Measurements from ENCODE around the gene LBH.
"Not testable (repeated sequence)": the region's sequence is repeated elsewhere in the genome, so short reads cannot be mapped to it uniquely, and the experiment has no call there.

LBH gene

GRCh38 chr2:30268296-30268871 is 37.0 kb downstream of the LBH start:
- Mint-ChIP-seq H3K27me3 (no peaks in the 10 kb centered on the region), H3K4me3 (no peak overlapping the region), H3K4me1 (peaks cover 79% of the 10 kb centered on the region), H3K36me3 (no peaks in the 10 kb centered on the region), H3K9me3 (no peaks in the 10 kb centered on the region), H3K27ac (peak overlapping the region; percentile 39)
- ATAC-seq: no peak

GRCh38 chr2:30269114-30269770 is 37.9 kb downstream of the LBH start:
- not testable (repeated sequence) for H3K9me3 Mint-ChIP-seq, H3K4me3 Mint-ChIP-seq, H3K27me3 Mint-ChIP-seq, H3K36me3 Mint-ChIP-seq, ATAC-seq
- Mint-ChIP-seq H3K27ac (peak overlapping the region; percentile 39), H3K4me1 (peaks cover 85% of the 10 kb centered on the region)

DNA sequence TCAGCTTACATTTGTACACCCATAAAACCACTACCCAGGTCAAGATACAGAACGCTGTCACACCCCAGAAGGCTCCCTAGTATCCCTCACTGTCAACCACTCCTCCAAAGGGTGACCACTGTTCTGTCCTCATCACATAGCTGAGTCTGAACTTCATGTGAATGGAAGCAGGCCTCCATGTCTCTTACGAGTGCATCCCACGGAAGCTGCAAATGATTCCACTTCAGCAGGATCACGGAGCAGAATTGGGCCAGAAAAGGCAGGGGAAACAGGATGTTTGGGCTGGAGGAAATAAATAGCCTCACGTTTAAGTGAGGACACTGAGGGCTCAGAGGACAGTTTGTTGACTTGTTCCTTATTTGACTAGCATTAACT is 38.4 kb downstream of the LBH start:
- no peaks in the 10 kb centered on the region for H3K9me3 Mint-ChIP-seq
- no peak overlapping the region for H3K4me3 Mint-ChIP-seq
- H3K27ac Mint-ChIP-seq: peak overlapping the region; percentile 39

GRCh38 chr2:30270166-30270565 is 38.8 kb downstream of the LBH start:
- Mint-ChIP-seq H3K4me1 (peaks cover 88% of the 10 kb centered on the region), H3K4me3 (no peak overlapping the region), H3K36me3 (no peaks in the 10 kb centered on the region), H3K9me3 (no peaks in the 10 kb centered on the region), H3K27me3 (no peaks in the 10 kb centered on the region), H3K27ac (peak overlapping the region; percentile 66)
- ATAC-seq: no peak

More for the DNA sequence above, 38.4 kb downstream of the LBH start:
- peaks cover 89% of the 10 kb centered on the region for H3K4me1 Mint-ChIP-seq
- no peaks in the 10 kb centered on the region for H3K27me3 Mint-ChIP-seq
- no peaks in the 10 kb centered on the region for H3K36me3 Mint-ChIP-seq
- ATAC-seq: no peak

DNA sequence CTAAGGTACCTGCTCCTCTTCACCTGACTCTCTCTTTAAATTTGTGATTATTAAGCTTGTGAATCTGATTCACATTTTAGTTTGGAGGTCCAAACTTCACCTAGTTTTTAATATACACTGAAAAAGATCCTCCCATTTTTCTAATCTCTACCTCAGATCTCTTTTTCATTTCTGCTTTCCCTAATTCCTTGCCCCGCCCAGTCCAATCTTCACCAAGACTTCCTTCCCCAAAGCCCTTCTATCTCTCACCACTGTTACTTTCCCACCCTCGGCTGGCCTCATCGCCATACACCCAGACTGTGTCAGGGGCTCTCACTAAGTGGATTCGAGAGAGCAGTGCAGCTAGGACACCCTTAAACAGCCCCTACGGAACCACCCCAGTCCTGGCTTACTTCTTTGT is 40.0 kb downstream of the LBH start:
- Mint-ChIP-seq H3K9me3 (no peaks in the 10 kb centered on the region), H3K4me1 (peaks cover 82% of the 10 kb centered on the region), H3K36me3 (no peaks in the 10 kb centered on the region), H3K4me3 (no peak overlapping the region), H3K27ac (peak overlapping the region; percentile 66), H3K27me3 (no peaks in the 10 kb centered on the region)
- no peak for ATAC-seq

GRCh38 chr2:30272286-30272685 is 41.0 kb downstream of the LBH start:
- H3K27me3 Mint-ChIP-seq: no peaks in the 10 kb centered on the region
- no peak overlapping the region for H3K4me3 Mint-ChIP-seq
- no peaks in the 10 kb centered on the region for H3K36me3 Mint-ChIP-seq
- no peak for ATAC-seq
- H3K27ac Mint-ChIP-seq: peak overlapping the region; percentile 81
- no peaks in the 10 kb centered on the region for H3K9me3 Mint-ChIP-seq
- peaks cover 82% of the 10 kb centered on the region for H3K4me1 Mint-ChIP-seq

GRCh38 chr2:30272761-30273573 is 41.6 kb downstream of the LBH start:
- no peaks in the 10 kb centered on the region for H3K9me3 Mint-ChIP-seq
- H3K4me3 Mint-ChIP-seq: no peak overlapping the region
- H3K36me3 Mint-ChIP-seq: no peaks in the 10 kb centered on the region
- H3K27me3 Mint-ChIP-seq: no peaks in the 10 kb centered on the region
- peak overlapping the region; percentile 81 for H3K27ac Mint-ChIP-seq
- peaks cover 85% of the 10 kb centered on the region for H3K4me1 Mint-ChIP-seq
- peak; percentile 31 for ATAC-seq

- ATAC-seq: no peak
Measured at GRCh38 chr2:30273574-30273929, 42.2 kb downstream of the LBH start.

GRCh38 chr2:30275256-30275655 is 43.9 kb downstream of the LBH start:
- no peaks in the 10 kb centered on the region for H3K27me3 Mint-ChIP-seq
- peaks cover 7% of the 10 kb centered on the region for H3K9me3 Mint-ChIP-seq
- no peak overlapping the region for H3K4me3 Mint-ChIP-seq
- peaks cover 9% of the 10 kb centered on the region for H3K36me3 Mint-ChIP-seq
- ATAC-seq: no peak
- peaks cover 85% of the 10 kb centered on the region for H3K4me1 Mint-ChIP-seq
- no peak overlapping the region for H3K27ac Mint-ChIP-seq

More at GRCh38 chr2:30273574-30273929, 42.2 kb downstream of the LBH start:
- peaks cover 3% of the 10 kb centered on the region for H3K9me3 Mint-ChIP-seq
- H3K4me1 Mint-ChIP-seq: peaks cover 85% of the 10 kb centered on the region
- H3K27ac Mint-ChIP-seq: peak overlapping the region; percentile 81
- H3K4me3 Mint-ChIP-seq: no peak overlapping the region
- no peaks in the 10 kb centered on the region for H3K27me3 Mint-ChIP-seq
- peaks cover 4% of the 10 kb centered on the region for H3K36me3 Mint-ChIP-seq

GRCh38 chr2:30276455-30276911 is 45.1 kb downstream of the LBH start:
- Mint-ChIP-seq H3K27me3 (no peaks in the 10 kb centered on the region), H3K9me3 (peaks cover 7% of the 10 kb centered on the region), H3K4me1 (peaks cover 85% of the 10 kb centered on the region), H3K27ac (peak overlapping the region; percentile 79), H3K4me3 (no peak overlapping the region), H3K36me3 (peaks cover 9% of the 10 kb centered on the region)
- ATAC-seq: peak; percentile 91

DNA sequence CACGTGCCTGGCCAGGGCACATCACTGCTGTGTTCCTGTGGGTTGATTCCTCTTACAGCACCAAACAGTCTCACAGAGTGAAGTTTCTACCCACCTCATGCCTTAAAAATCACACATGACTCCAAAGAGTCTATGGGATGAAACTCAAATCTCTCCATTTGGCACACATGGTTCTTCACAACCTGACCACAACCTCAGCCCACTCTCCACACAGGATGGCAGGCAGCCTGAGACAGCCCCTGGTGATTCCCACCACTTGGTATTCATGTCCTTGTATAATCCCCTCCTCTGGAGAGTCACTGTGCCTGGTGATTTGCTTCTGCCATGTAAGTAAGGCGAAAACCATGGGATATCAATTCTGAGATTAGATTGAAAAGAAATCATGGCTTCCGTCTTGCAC is 46.2 kb downstream of the LBH start:
- no peak for ATAC-seq
- Mint-ChIP-seq H3K4me3 (no peak overlapping the region), H3K36me3 (peaks cover 9% of the 10 kb centered on the region), H3K4me1 (peaks cover 86% of the 10 kb centered on the region), H3K9me3 (peaks cover 7% of the 10 kb centered on the region), H3K27ac (peak overlapping the region; percentile 88), H3K27me3 (no peaks in the 10 kb centered on the region)

DNA sequence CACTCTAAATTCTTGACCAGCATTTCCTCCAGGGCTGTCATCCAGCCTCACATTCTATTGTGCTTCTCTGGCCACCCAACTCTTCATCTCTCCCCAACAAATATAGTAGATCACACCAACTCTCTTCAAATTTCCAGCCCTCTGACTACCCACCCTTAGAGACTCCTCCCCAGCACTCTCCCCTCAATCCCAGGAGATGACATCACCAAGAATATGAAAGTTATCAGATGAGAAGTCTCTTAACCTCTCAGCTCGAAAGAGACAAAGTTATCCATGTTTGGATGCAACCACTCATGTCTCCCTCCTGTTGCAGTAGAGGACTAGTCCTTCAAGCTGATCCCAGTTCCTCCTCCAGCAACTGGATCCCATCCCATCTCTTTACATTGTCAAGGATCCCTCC is 47.1 kb downstream of the LBH start:
- ATAC-seq: no peak
- Mint-ChIP-seq H3K27ac (peak overlapping the region; percentile 88), H3K4me3 (no peak overlapping the region), H3K27me3 (no peaks in the 10 kb centered on the region), H3K36me3 (peaks cover 9% of the 10 kb centered on the region), H3K9me3 (peaks cover 7% of the 10 kb centered on the region), H3K4me1 (peaks cover 86% of the 10 kb centered on the region)

GRCh38 chr2:30280596-30281434 is 49.5 kb downstream of the LBH start:
- Mint-ChIP-seq H3K4me1 (peaks cover 88% of the 10 kb centered on the region), H3K27me3 (no peaks in the 10 kb centered on the region), H3K36me3 (peaks cover 9% of the 10 kb centered on the region), H3K27ac (peak overlapping the region; percentile 88), H3K9me3 (peaks cover 7% of the 10 kb centered on the region), H3K4me3 (no peak overlapping the region)
- no peak for ATAC-seq

DNA sequence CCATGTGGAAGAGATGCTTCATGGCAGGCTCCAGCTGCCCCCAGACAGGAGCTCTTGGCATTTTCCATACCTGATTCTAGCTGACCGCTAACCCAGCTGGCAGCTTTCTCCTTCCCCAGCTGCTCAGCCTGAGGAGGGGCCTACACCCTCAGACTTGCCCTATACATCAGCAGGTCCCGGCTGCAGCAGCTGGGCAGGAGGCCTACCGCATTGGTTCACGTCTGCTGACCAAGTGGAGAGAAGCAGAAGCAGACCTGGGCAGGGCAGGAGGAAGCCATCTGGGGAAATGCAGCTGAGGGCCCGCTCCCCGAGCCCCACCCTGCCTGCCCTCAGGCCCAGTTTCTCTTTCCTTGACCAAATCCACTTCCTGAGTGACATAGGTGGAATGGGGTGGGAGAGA is 50.7 kb downstream of the LBH start:
- no peak overlapping the region for H3K4me3 Mint-ChIP-seq
- peak; percentile 99 for ATAC-seq
- peaks cover 7% of the 10 kb centered on the region for H3K9me3 Mint-ChIP-seq
- H3K36me3 Mint-ChIP-seq: peaks cover 9% of the 10 kb centered on the region
- peaks cover 84% of the 10 kb centered on the region for H3K4me1 Mint-ChIP-seq
- H3K27me3 Mint-ChIP-seq: no peaks in the 10 kb centered on the region
- H3K27ac Mint-ChIP-seq: peak overlapping the region; percentile 88

- Mint-ChIP-seq H3K27me3 (no peaks in the 10 kb centered on the region), H3K4me1 (peaks cover 84% of the 10 kb centered on the region)
- peak; percentile 73 for ATAC-seq
Measured at GRCh38 chr2:30282721-30283120, 51.4 kb downstream of the LBH start.

More at GRCh38 chr2:30282721-30283120, 51.4 kb downstream of the LBH start:
- Mint-ChIP-seq H3K27ac (peak overlapping the region; percentile 88), H3K4me3 (no peak overlapping the region), H3K36me3 (peaks cover 9% of the 10 kb centered on the region), H3K9me3 (peaks cover 7% of the 10 kb centered on the region)
